Measurements from ENCODE around the gene HRH3.

Gene HRH3

DNA sequence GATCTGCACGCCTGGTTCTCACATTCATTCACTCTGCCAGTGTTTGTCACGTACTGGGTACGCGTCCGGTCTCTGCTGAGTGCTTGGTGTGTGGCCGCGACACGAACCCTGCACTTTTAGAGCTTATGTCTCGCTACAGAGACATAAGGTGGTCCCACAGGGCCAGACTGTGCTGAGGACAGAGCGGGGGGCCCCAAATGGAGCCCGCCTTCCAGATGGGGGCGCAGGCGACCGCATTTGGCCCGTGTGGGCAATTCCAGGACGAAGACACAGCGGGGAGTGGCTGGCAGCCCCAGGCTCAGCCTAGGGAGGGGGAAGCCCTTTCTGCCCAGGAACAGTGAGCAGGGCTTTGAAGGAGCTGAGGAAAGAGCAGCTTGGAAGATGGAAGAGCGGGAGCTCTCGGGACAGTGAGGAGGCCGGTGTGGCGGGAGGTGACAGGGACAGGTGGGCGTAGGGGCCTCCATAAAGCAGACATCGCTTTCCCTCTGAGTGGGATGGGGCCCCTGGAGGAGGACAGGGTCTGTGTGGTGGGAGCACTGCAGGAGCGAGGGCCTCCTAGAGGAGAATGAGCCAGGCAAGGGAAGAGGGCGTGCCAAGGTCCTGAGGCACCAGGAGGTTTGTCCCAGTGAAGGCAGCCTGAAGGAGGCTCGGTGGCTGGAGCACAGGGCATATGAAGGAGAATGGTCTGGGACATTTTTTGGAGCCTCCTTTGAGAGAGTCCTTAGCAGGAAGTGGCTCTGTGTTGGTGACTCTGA, 45.0 kb downstream of the HRH3 start:
- no peak for DNase-seq

DNA sequence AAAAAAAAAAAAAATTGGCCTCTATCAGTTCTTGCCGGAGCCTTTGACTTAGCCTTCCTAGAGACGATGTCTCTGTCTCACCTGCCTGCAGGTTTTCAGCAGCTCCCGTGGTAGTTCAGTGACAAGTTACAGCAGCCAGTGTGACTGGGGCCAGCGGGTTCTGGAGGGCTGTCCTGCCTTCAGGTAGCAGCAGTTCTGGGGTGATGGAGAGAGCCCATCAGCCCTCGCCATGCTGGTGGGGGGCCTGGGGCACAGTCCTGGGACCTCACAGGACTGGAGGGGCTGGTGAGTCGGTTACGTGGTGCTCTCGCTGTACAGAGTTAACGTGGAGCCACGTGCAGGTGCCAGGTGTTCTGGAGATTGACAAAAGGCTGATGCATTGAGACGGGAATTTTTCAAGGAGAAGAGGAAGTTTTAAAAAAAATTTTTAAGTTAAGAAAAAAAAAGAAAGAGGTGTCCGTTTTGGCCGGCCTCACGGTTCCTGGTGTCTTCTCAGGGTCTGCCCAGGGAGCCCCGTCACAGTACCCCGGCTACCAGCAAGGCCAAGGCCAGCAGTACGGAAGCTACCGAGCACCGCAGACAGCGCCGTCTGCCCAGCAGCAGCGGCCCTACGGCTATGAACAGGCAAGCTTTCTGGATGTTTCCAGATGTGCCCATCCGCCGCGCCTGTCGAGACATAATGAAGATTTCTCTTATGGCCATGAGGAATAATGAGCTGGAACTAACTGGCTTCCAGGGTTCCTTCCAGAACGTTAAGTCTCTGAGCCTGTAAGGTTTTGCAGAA, 45.9 kb downstream of the HRH3 start:
- no peak for DNase-seq

DNA sequence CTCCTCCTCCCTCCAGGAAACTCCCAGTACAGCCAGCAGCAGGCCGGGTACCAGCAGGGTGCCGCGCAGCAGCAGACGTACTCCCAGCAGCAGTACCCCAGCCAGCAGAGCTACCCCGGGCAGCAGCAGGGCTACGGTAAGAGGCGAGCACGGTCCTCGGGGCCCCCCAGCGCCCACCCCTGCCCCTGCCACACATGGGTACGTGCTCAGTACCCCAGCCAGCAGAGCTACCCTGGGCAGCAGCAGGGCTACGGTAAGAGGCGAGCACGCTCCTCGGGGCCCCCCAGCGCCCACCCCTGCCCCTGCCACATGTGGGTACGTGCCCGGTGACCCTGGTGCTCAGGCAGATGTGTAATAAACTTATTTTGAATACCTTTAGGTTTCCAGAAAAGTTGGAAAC, 47.4 kb downstream of the HRH3 start:
- DNase-seq, result no peak

DNA sequence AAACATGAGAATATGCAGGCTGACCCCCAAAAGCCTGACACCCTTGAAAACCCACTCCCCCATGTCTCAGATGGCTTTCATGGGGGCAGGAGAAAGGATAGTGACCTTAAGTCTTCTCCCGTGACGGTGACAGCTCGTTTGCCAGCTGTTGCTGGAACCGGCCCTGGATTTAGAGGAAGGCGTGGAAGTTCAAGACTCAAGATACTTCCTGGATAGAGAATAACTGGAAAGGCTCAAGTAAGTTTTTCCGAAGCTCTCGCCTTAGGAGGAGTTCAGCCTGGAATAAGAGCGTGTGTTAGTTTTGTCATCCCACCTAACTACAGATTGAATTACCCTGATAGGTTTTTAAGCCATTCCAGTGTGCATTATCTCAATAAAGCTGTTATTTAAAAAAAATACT, 48.8 kb downstream of the HRH3 start:
- DNase-seq, result no peak

DNA sequence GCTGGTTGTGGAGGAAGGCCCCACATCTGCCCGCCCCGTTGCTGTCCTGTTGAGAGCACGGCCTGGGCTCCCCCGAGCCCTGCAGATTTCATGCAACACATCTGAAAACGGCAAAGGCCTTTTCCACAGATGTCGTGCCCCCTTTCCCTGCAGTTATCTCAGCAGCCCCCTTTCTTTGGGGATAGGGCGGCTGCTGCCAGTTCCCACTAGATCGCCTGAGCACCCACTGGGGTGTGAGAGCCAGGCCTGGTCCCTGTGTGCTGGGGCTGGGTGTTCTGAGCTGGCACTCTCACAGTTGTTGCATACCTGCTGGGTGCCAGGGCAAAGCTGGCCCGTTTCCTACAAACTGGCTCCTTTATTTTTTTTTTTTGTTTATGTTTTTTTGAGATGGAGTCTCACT, 49.5 kb downstream of the HRH3 start:
- no peak for DNase-seq

DNA sequence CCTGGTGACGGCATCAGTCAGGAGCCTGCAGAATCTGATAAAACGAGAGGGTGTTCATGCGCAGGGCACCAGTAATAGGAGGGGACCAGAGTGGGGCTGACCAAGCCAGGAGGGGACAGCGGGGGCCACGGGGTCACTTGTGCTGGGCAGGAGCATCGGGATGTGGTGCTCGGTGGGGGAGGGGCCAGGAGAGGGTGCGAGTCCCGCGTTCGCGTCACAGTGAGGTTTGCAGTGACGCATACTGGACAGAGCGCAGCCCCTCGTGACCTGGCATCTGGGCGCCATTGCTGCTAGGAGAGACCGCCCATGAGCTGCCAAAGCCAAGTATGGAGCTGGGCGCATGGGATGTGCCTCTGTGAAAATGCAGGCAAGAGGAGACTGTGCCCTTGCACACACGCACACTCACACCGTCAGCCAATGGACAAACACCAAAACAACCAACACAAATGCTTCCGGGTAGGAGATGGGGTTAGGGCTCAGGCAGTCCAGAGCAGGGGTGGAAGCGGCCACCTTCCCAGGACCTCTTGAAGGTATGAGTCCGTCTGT, 51.1 kb downstream of the HRH3 start:
- DNase-seq, result no peak

DNA sequence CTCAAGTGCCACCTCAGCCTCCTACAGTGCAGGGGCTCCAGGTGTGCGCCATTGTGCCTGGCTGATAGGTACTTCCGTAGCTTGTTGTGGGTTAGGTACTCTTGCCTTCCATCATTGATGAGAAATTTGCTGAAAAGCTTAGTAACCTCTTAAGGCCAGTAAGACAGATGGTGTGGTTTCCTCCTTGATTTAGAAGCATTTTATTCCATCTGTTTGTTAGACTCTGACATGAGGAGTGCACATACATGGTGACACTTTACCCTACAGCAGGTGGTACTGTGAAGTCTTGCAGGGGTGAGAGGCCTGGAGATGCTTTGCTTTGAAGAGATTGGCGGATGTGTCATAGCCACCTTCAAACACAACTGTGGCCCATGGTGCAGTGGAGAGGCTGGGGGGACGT, 52.0 kb downstream of the HRH3 start:
- no peak for DNase-seq

DNA sequence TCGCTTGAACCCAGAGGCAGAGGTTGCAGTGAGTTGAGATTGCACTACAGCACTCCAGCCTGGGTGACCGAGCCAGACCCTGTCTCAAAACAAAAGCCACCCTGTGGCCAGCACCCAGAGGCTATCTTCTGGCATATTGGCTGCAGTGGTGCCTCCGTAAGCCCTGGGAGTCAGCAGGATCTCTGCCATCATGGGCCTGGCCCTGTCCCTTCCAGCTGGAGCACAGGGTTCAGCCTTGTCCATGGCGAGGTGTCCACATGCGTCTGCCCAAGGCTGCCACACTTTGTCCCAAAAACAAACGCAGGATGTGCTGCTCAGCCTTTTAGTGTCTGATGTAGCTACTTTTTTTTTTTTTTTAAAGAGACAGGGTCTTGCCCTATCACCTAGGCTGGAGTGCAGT, 52.6 kb downstream of the HRH3 start:
- DNase-seq, result no peak

DNA sequence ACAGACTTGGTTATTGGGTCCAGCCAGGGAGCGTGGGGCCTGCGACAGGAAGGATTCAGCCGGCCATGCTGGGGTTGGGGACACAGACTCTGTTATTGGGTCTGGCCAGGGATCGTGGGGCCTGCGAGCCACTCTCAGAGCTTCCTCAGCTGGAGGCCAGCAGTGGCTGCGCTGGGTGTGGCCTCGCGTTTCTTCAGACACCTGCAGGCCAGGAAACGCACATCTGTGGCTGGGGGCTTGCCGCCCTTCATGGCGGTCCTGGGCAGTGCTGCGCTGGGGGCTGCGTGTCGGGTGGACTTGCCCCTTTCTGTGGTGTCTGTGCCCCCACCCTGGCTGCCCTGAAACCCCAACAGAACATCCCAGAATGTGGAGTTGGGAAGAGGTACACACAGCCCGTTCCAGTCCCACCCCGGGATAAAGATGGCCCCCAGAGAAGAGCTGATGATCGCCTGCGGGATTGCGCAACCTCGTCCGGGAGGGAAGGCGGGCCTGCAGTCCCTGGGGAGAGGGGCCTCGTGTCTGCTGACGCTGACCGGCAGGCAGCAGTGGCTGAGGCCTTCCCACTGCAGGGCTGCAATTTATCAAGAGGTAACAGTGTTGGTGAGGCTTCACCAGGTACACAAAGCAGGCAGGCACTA, 54.2 kb downstream of the HRH3 start:
- DNase-seq, result no peak

All from activated T-cell treated with anti-CD3 and anti-CD28 coated beads, Interleukin-2, amount 50 U/mL, for 1 hour (primary cell).